SU-DHL-6 (cell line): ENCODE results near the gene ADGRF4.

Source experiments
- H2AFZ ChIP-seq: fragments of 200-600 bp; sonication (generic); 2 replicates; pipeline ENCODE4 v1.6.1; 2014; ENCODE audit warnings: low read depth, mild to moderate bottlenecking, moderate library complexity, mixed read lengths, antibody characterized with exemption, low read length; ENCODE audit not compliant: severe bottlenecking
- H3F3A ChIP-seq: fragments of 200-600 bp; shearing (Covaris generic); 2 replicates; pipeline ENCODE4 v1.6.0; 2016; ENCODE audit warnings: antibody characterized with exemption, mild to moderate bottlenecking; ENCODE audit not compliant: insufficient read depth
- H3K27ac ChIP-seq: fragments of 200-600 bp; sonication (generic); 2 replicates; pipeline ENCODE4 v1.5.1; 2016; ENCODE audit warnings: low read depth, mild to moderate bottlenecking, low read length, moderate library complexity, mixed read lengths
- H3K27me3 ChIP-seq: fragments of 200-600 bp; sonication (generic), shearing (Covaris generic); 2 replicates; pipeline ENCODE4 v1.6.0; 2014; ENCODE audit warnings: mild to moderate bottlenecking, low read length
- H3K36me3 ChIP-seq: fragments of 200-600 bp; sonication (generic); 2 replicates; pipeline ENCODE4 v1.6.1; 2014; ENCODE audit warnings: mild to moderate bottlenecking, low read length, mixed read lengths
- H3K4me2 ChIP-seq: fragments of 300-600, 200-600 bp; shearing (Covaris generic), sonication (generic); 2 replicates; pipeline ENCODE4 v1.6.0; 2014; ENCODE audit warnings: low read length, low read depth, mild to moderate bottlenecking; ENCODE audit not compliant: poor library complexity, severe bottlenecking
- H3K4me3 ChIP-seq: fragments of 200-600 bp; sonication (generic); 2 replicates; pipeline ENCODE4 v1.5.1; 2014; ENCODE audit warnings: antibody characterized with exemption, low read length, mild to moderate bottlenecking, mixed read lengths; ENCODE audit not compliant: insufficient read depth, poor library complexity, severe bottlenecking
- H3K79me2 ChIP-seq: fragments of 200-600 bp; sonication (generic); 2 replicates; pipeline ENCODE4 v1.6.1; 2014; ENCODE audit warnings: mild to moderate bottlenecking, low read length, moderate library complexity; ENCODE audit not compliant: insufficient read depth
- H3K9ac ChIP-seq: fragments of 200-600 bp; sonication (generic); 2 replicates; pipeline ENCODE4 v1.7.0; 2014; ENCODE audit warnings: mild to moderate bottlenecking, low read length
- H3K9me2 ChIP-seq: fragments of 200-600 bp; sonication (generic); replicated peaks from 2 replicates; pipeline ENCODE4 v1.6.1; 2014; ENCODE audit warnings: low read length; ENCODE audit not compliant: insufficient read depth
- H3K9me3 ChIP-seq: fragments of 200-600 bp; sonication (generic); 2 replicates; pipeline ENCODE4 v1.6.1; 2014; ENCODE audit warnings: low read length, mixed read lengths; ENCODE audit not compliant: insufficient read depth
- H4K20me1 ChIP-seq: fragments of 200-600 bp; sonication (generic); 2 replicates; pipeline ENCODE4 v1.6.1; 2014; ENCODE audit warnings: low read depth, mild to moderate bottlenecking, antibody characterized with exemption, low read length, moderate library complexity, mixed read lengths
- EZH2phosphoT487 ChIP-seq: fragments of 200-600 bp; sonication (generic), shearing (Covaris generic); conservative IDR thresholded peaks from 2 replicates; pipeline ENCODE4 v1.6.1; 2018; ENCODE audit warnings: mild to moderate bottlenecking, antibody characterized with exemption, low read length, moderate library complexity, mixed read lengths
- TF ChIP-seq, protein P1 (sequence below): fragments of 200-600 bp; sonication (generic); IDR thresholded peaks from one replicate; pipeline ENCODE4 v1.5.1; 2017; ENCODE audit warnings: antibody characterized with exemption, mild to moderate bottlenecking, low read length, moderate library complexity; ENCODE audit not compliant: insufficient read depth, poor library complexity, severe bottlenecking

ADGRF4 gene

DNA sequence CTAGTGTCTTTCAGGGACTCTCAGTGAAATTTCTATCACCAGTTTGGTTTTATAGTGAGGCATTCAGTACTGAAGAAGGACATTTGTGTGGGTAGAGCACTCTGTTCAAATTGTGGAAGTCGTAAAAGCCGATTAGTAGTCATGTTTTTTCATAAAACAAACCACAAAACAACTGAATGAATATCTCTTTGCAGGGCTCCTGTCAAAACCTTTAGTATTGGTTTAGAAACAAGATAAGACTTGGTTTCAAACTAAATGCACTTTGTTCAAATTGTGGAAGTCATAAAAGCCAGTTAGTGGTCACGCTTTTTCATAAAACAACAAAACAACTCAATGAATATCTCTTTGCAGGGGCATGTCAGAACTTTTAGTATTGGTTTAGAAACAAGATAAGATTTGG, 23.8 kb downstream of the ADGRF4 start:
- no peak overlapping the region for H3K27ac ChIP-seq
- H3K27me3 ChIP-seq, result no peaks in the 10 kb centered on the region
- no peak overlapping the region for H3K9ac ChIP-seq
- 0 out of 2 replicates have a peak, but pooled peaks cover 1% of the 10 kb centered on the region for H3K9me3 ChIP-seq
- H3K9me2 ChIP-seq, result no peaks in the 10 kb centered on the region
- H2AFZ ChIP-seq, result no peak overlapping the region
- H4K20me1 ChIP-seq, result no peaks in the 10 kb centered on the region
- no peak for TF ChIP-seq EZH2phosphoT487
- TF ChIP-seq, protein P1, sequence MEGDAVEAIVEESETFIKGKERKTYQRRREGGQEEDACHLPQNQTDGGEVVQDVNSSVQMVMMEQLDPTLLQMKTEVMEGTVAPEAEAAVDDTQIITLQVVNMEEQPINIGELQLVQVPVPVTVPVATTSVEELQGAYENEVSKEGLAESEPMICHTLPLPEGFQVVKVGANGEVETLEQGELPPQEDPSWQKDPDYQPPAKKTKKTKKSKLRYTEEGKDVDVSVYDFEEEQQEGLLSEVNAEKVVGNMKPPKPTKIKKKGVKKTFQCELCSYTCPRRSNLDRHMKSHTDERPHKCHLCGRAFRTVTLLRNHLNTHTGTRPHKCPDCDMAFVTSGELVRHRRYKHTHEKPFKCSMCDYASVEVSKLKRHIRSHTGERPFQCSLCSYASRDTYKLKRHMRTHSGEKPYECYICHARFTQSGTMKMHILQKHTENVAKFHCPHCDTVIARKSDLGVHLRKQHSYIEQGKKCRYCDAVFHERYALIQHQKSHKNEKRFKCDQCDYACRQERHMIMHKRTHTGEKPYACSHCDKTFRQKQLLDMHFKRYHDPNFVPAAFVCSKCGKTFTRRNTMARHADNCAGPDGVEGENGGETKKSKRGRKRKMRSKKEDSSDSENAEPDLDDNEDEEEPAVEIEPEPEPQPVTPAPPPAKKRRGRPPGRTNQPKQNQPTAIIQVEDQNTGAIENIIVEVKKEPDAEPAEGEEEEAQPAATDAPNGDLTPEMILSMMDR, result no peak
- H3K36me3 ChIP-seq, result no peaks in the 10 kb centered on the region
- H3F3A ChIP-seq, result no peaks in the 10 kb centered on the region
- H3K79me2 ChIP-seq, result no peaks in the 10 kb centered on the region
- H3K4me3 ChIP-seq, result no peak overlapping the region
- H3K4me2 ChIP-seq, result no peak overlapping the region

DNA sequence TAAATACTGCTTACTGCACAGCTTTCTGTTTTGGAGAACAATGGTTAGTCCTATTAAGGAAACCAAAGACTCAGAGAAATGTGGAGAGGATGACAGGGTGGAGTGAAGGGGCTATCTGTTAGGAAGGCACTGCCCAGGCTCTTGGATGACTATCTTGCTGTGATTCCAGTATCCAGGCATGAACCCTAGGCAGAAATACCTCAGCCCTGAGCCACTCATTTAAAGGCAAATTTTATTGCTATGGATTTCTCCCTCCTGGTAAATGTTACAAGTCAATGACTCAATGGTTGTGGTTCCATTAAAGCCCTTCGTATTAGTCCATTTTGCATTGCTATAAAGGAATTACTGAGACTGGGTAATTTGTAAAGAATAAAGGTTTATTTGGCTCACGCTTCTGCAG, 25.9 kb downstream of the ADGRF4 start:
- Histone ChIP-seq H3K9me3 (0 out of 2 replicates have a peak, but pooled peaks cover 4% of the 10 kb centered on the region), H3K36me3 (no peaks in the 10 kb centered on the region), H3K9me2 (no peaks in the 10 kb centered on the region), H3K4me2 (no peak overlapping the region), H3K27ac (no peak overlapping the region), H4K20me1 (no peaks in the 10 kb centered on the region), H3K9ac (no peak overlapping the region), H3K79me2 (no peaks in the 10 kb centered on the region), H2AFZ (no peak overlapping the region), H3K27me3 (no peaks in the 10 kb centered on the region), H3F3A (no peaks in the 10 kb centered on the region), H3K4me3 (no peak overlapping the region)
- TF ChIP-seq EZH2phosphoT487, result no peak
- TF ChIP-seq, protein P1, result no peak

DNA sequence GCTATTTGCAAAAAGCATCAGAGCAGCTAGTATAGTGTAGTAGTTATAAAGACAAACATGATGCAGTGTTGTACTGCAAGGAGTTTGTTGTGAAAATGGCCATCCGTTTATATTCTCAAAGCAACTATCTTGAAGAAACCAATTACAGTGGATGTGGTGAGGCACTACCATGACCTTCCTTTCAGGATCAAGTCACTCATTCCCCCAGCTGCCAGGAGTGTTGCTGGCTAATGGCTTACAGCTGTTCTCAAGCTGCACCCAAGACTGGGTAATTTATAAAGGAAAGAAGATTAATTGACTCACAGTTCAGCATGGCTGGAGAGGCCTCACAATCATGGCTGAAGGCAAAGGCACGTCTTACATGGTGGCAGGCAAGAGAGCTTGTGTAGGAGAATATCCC, 29.0 kb downstream of the ADGRF4 start:
- Histone ChIP-seq H3K4me2 (no peak overlapping the region), H3K9me3 (0 out of 2 replicates have a peak, but pooled peaks cover 4% of the 10 kb centered on the region), H3K9me2 (no peaks in the 10 kb centered on the region), H2AFZ (no peak overlapping the region), H3K79me2 (no peaks in the 10 kb centered on the region), H3F3A (no peaks in the 10 kb centered on the region), H3K4me3 (no peak overlapping the region), H3K27ac (no peak overlapping the region), H3K36me3 (no peaks in the 10 kb centered on the region), H4K20me1 (no peaks in the 10 kb centered on the region), H3K27me3 (no peaks in the 10 kb centered on the region), H3K9ac (no peak overlapping the region)
- TF ChIP-seq EZH2phosphoT487, result no peak
- TF ChIP-seq, protein P1, result no peak
